ENCODE data around the gene DOLPP1. TPM values are rescaled to one million over a fixed set of nuclear protein-coding genes. Genes with fewer than 3 reads are reported as not detected.

The DOLPP1 gene
- total and polyA plus RNA-seq, 8 donors = 3.4 to 84.0 (median 12.8) TPM

- TF ChIP-seq POLR2A (IDR thresholded peaks at IDR 0.05) = no peak
- TF ChIP-seq CTCF (IDR thresholded peaks at IDR 0.05) = no peak
- no peak for TF ChIP-seq EP300 (IDR thresholded peaks at IDR 0.05)
- TF ChIP-seq POLR2AphosphoS5 (IDR thresholded peaks at IDR 0.05) = no peak
- H3K9me3 ChIP-seq = no peaks in the 10 kb centered on the region
- no peak overlapping the region for H3K27ac ChIP-seq
- DNase-seq = no peak
- no peaks in the 10 kb centered on the region for H3K27me3 ChIP-seq
- H3K4me3 ChIP-seq = no peak overlapping the region
- peaks cover 6 to 39% (median 31%) of the 10 kb centered on the region in 4 donors for H3K36me3 ChIP-seq
- H3K4me1 ChIP-seq = peaks cover 32 to 50% (median 38%) of the 10 kb centered on the region in 4 donors
- intact Hi-C loops (cut with DNase I; ENCODE audit: low total_unique reads) = no loop called here
- 80 to 90% (median 89%) methylated on average over 11 to 13 of the region's 13 CpGs for WGBS, 5 donors
Measured at GRCh38 chr9:129108083-129108804, 27.3 kb downstream of the DOLPP1 start.

- H3K4me3 ChIP-seq = peak overlapping the region in 3 of 4 donors; percentile 90 to 98 (median 98)
- no peaks in the 10 kb centered on the region for H3K9me3 ChIP-seq
- no peak for DNase-seq
- WGBS, 5 donors = 50 to 60% (median 55%) methylated on average over 10 of the region's 10 CpGs
- TF ChIP-seq POLR2A (IDR thresholded peaks at IDR 0.05) (no peak), CTCF (IDR thresholded peaks at IDR 0.05) (no peak), POLR2AphosphoS5 (IDR thresholded peaks at IDR 0.05) (no peak), EP300 (IDR thresholded peaks at IDR 0.05) (no peak)
- peaks cover 32 to 55% (median 41%) of the 10 kb centered on the region in 4 donors for H3K4me1 ChIP-seq
- H3K36me3 ChIP-seq = peaks cover 6 to 34% (median 31%) of the 10 kb centered on the region in 4 donors
- intact Hi-C loops (cut with DNase I; ENCODE audit: low total_unique reads) = no loop called here
- H3K27ac ChIP-seq = no peak overlapping the region
- H3K27me3 ChIP-seq = no peaks in the 10 kb centered on the region
Measured at GRCh38 chr9:129108805-129109536, 28.1 kb downstream of the DOLPP1 start.

- intact Hi-C loops (cut with DNase I; ENCODE audit: low total_unique reads) = no loop called here
- Histone ChIP-seq H3K36me3 (peaks cover 6 to 33% (median 31%) of the 10 kb centered on the region in 4 donors), H3K27me3 (no peaks in the 10 kb centered on the region), H3K9me3 (no peaks in the 10 kb centered on the region), H3K4me1 (peaks cover 32 to 60% (median 47%) of the 10 kb centered on the region in 4 donors), H3K4me3 (peak overlapping the region; percentile 82 to 98 (median 94)), H3K27ac (peak overlapping the region in 4 of 5 donors; percentile 94 to 97 (median 96))
- WGBS, 5 donors = 51 to 87% (median 75%) methylated on average over 7 of the region's 7 CpGs
- no peak for TF ChIP-seq POLR2AphosphoS5 (IDR thresholded peaks at IDR 0.05)
- TF ChIP-seq POLR2A (IDR thresholded peaks at IDR 0.05) = no peak
- TF ChIP-seq EP300 (IDR thresholded peaks at IDR 0.05) = no peak
- no peak for TF ChIP-seq CTCF (IDR thresholded peaks at IDR 0.05)
- DNase-seq = peak in 1 of 2 donors; percentile 27
Measured at GRCh38 chr9:129109537-129109903, 28.6 kb downstream of the DOLPP1 start.

DNA sequence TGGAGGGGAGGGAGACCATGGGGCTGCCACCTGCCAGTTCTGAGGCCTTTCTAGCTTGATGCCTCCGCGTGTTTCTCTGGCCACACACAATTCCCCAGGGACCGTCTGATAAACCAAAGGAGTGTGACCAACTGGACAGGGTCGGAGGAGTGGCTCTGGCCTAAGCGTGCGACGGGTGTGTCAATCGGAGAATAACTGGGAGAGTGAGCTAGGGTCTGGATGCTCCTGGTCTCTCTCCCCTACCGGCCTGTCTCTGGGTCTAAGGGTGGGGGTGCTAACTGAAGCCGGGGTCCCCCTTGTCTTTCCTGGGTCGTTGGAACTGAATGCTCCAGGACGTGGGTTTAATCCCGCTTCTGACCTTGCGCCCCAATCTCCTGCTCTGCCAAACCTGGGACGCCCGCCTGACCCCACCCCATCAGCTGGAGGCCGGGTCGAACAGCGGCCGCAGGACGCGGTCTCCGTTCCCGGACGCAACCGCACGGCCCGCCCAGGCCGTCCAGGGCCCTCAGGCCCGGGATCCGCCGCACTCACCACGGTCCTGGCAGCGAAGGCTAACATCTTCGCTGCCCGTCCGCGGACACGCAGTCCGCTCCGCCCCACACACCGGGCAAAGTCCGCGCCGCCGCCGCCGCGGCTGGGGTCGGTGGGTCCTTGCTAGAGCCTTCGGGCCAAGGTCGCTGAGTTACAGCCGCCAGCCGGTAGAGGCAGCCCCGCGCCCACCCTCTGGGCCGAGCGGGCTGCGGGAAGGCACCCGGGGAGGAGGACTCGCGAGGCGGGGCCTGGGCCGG is 29.2 kb downstream of the DOLPP1 start:
- no peak for DNase-seq
- H3K4me1 ChIP-seq = peaks cover 32 to 66% (median 53%) of the 10 kb centered on the region in 4 donors
- peaks cover 6 to 33% (median 30%) of the 10 kb centered on the region in 4 donors for H3K36me3 ChIP-seq
- TF ChIP-seq POLR2AphosphoS5 (IDR thresholded peaks at IDR 0.05) = peak in 1 of 3 donors; percentile 4
- TF ChIP-seq CTCF (IDR thresholded peaks at IDR 0.05) = no peak
- H3K4me3 ChIP-seq = peak overlapping the region; percentile 82 to 98 (median 94)
- peak overlapping the region; percentile 89 to 97 (median 95) for H3K27ac ChIP-seq
- intact Hi-C loops (cut with DNase I; ENCODE audit: low total_unique reads) = no loop called here
- H3K27me3 ChIP-seq = no peaks in the 10 kb centered on the region
- 3 to 31% (median 6%) methylated on average over 9 to 64 of the region's 64 CpGs for WGBS, 5 donors
- H3K9me3 ChIP-seq = no peaks in the 10 kb centered on the region
